PC-9 (cell line): ENCODE measurements around the gene ISG15. TPM values are rescaled to one million over a fixed set of nuclear protein-coding genes. Genes with fewer than 3 reads are reported as not detected.

Source experiments
- BruUV-seq: library from RNA; stranded (reverse); fragments of 400-500 nt; replicated peaks from 2 replicates; lab custom pipeline; 2021; lab: Mats Ljungman, UMichigan
- CTCF ChIA-PET: fragments of 300-600 bp; sonication (Branson Sonifier 250); formaldehyde crosslinking; loops from one replicate; lab custom pipeline; 2022; ENCODE audit warnings: antibody characterized with exemption; lab: Charles Lee
- POLR2A ChIA-PET: fragments of 300-600 bp; sonication (Branson Sonifier 250); formaldehyde crosslinking; loops from one replicate; lab custom pipeline; 2022; ENCODE audit warnings: antibody characterized with exemption; ENCODE audit not compliant: unreplicated experiment; lab: Charles Lee
- DNase-seq, 2 experiments: peaks; one replicate each; pipeline versions ENCODE4 v3.0.0 to v3.0.0-alpha.2; 2015 to 2022; ENCODE audit warnings: mixed read lengths in 1 of 2
- H2AFZ ChIP-seq: fragments of 200-600 bp; sonication (generic); 2 replicates; pipeline ENCODE4 v1.8.1; 2017; ENCODE audit warnings: antibody characterized with exemption
- H3F3A ChIP-seq: fragments of 200-600 bp; sonication (generic); 2 replicates; pipeline ENCODE4 v1.8.1; 2017; ENCODE audit warnings: antibody characterized with exemption, mild to moderate bottlenecking, low read depth; ENCODE audit not compliant: insufficient read depth
- H3K27ac ChIP-seq: fragments of 200-600 bp; sonication (generic); 2 replicates; pipeline ENCODE4 v1.6.1; 2016; ENCODE audit warnings: mixed run types
- H3K27me3 ChIP-seq: fragments of 200-600 bp; sonication (generic); 2 replicates; pipeline ENCODE4 v1.6.1; 2016; ENCODE audit warnings: low read depth, mixed run types; ENCODE audit not compliant: insufficient read depth
- H3K36me3 ChIP-seq: fragments of 200-600 bp; sonication (generic); 2 replicates; pipeline ENCODE4 v1.6.1; 2016; ENCODE audit warnings: low read depth, mixed run types
- H3K4me1 ChIP-seq: fragments of 200-600 bp; sonication (generic); replicated peaks from 2 replicates; pipeline ENCODE4 v1.6.1; 2016; ENCODE audit warnings: mixed run types; ENCODE audit not compliant: insufficient read depth
- H3K4me2 ChIP-seq: fragments of 200-600 bp; sonication (generic); 2 replicates; pipeline ENCODE4 v1.6.1; 2017; ENCODE audit warnings: mixed run types
- H3K4me3 ChIP-seq: fragments of 200-600 bp; sonication (generic); 2 replicates; pipeline ENCODE4 v1.6.1; 2016; ENCODE audit warnings: mixed run types
- H3K79me2 ChIP-seq: fragments of 200-600 bp; sonication (generic); 2 replicates; pipeline ENCODE4 v1.6.1; 2017; ENCODE audit warnings: low read depth, mixed run types
- H3K9me2 ChIP-seq: fragments of 200-600 bp; sonication (generic); 2 replicates; pipeline ENCODE4 v1.8.1; 2017; ENCODE audit warnings: mild to moderate bottlenecking; ENCODE audit not compliant: insufficient read depth
- H3K9me3 ChIP-seq: fragments of 200-600 bp; sonication (generic); 2 replicates; pipeline ENCODE4 v1.8.1; 2016; ENCODE audit warnings: low read depth; ENCODE audit not compliant: insufficient read depth
- H4K20me1 ChIP-seq: fragments of 200-600 bp; sonication (generic); 2 replicates; pipeline ENCODE4 v1.8.1; 2017; ENCODE audit not compliant: insufficient read depth
- EZH2 ChIP-seq: fragments of 200-600 bp; sonication (generic); IDR thresholded peaks from 2 replicates; pipeline ENCODE4 v1.8.0; 2017; ENCODE audit warnings: antibody characterized with exemption, low read depth
- intact Hi-C: fragments of 100-400 bp; cut with micrococcal nuclease; formaldehyde crosslinking; loops from one replicate; pipeline ENCODE4 v1.10.0; 2022; ENCODE audit not compliant: unreplicated experiment
- total RNA-seq: library from RNA; stranded (reverse); gene quantifications from 2 replicates; pipeline ENCODE4 v1.2.3, GENCODE V29; 2021
- TF ChIP-seq, protein P1 (sequence below): fragments of 200-600 bp; sonication (generic); conservative IDR thresholded peaks from 2 replicates; pipeline ENCODE4 v1.6.1; 2017; ENCODE audit warnings: mixed run types, antibody characterized with exemption, mild to moderate bottlenecking, moderate library complexity

ISG15 gene
- total RNA-seq, 1 experiment from 2014 or later, result 20.9 TPM

DNA sequence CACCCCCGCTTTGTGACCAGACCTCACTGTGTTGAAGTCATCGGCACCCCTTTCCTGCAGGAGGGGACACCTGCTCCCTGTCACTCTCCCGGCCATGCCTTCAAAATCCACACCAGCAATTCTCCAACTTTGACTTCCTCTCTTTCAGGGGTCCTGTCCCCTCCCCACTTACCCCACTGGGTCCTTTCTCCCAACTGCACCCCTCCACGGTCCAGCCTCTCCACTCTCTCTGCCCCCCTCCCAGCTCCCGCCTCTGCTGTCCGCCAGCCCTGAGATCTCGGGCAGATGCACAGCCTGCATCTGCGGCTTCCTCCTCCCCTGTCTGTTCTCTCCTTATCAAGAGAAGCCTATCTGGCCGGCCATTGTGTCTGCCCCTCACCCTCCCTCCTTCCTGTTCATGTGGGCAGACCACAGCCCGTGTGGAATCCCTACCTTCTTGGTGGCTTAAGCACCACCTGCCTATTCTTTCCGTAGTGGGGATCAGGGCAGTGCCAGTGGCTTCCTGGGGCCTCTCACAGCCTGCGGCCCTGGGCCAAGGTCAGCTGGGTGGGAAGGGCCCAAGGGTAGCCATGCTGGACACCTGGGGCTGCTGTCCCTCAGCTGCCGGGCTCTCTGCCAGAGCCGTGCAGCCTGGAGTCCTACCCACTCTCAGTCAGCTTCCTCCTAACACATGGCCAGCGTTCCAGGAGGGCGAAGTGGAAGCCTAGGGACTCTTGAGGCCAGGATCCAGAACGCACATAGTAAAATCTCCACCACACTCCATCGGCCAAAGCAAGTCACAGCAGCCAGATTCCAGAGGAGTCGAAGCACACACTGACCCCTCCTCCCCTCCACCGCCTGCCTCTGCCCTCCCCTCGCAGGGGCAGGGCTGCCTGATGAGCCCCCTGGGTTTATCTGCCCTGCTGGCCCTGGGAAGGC is 8.3 kb upstream of the ISG15 start:
- Histone ChIP-seq H3K27ac (no peak overlapping the region), H3K27me3 (no peaks in the 10 kb centered on the region), H3K36me3 (no peaks in the 10 kb centered on the region), H3K79me2 (peaks cover 21% of the 10 kb centered on the region), H3F3A (peaks cover 30% of the 10 kb centered on the region; the same call in 1 of the 2 replicates), H3K4me1 (peaks cover 15% of the 10 kb centered on the region), H3K4me3 (no peak overlapping the region), H4K20me1 (peaks cover 6% of the 10 kb centered on the region; the same call in 1 of the 2 replicates), H3K9me2 (no peaks in the 10 kb centered on the region), H2AFZ (no peak overlapping the region), H3K4me2 (peak overlapping the region; percentile 66; the same call in 1 of the 2 replicates), H3K9me3 (no peaks in the 10 kb centered on the region)
- TF ChIP-seq, protein P1, sequence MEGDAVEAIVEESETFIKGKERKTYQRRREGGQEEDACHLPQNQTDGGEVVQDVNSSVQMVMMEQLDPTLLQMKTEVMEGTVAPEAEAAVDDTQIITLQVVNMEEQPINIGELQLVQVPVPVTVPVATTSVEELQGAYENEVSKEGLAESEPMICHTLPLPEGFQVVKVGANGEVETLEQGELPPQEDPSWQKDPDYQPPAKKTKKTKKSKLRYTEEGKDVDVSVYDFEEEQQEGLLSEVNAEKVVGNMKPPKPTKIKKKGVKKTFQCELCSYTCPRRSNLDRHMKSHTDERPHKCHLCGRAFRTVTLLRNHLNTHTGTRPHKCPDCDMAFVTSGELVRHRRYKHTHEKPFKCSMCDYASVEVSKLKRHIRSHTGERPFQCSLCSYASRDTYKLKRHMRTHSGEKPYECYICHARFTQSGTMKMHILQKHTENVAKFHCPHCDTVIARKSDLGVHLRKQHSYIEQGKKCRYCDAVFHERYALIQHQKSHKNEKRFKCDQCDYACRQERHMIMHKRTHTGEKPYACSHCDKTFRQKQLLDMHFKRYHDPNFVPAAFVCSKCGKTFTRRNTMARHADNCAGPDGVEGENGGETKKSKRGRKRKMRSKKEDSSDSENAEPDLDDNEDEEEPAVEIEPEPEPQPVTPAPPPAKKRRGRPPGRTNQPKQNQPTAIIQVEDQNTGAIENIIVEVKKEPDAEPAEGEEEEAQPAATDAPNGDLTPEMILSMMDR, result no peak
- no peak for TF ChIP-seq EZH2
- peak in 1 of 2 experiments; percentile 84 for DNase-seq
- CTCF ChIA-PET, result no interaction called here
- no TSS peak for BruUV-seq
- POLR2A ChIA-PET, result interaction anchor here (0.6 kb wide), 3 partner anchors 14 to 225 kb away, joined by 3 to 5 read pairs (median 4); no protein-coding TSS in a partner anchor
- intact Hi-C loops, result loop anchor here (5.0 to 10.0 kb wide), 2 partner anchors 67 to 300 kb away; partner anchors contain the start of genes ACAP3, PUSL1 and RNF223

DNA sequence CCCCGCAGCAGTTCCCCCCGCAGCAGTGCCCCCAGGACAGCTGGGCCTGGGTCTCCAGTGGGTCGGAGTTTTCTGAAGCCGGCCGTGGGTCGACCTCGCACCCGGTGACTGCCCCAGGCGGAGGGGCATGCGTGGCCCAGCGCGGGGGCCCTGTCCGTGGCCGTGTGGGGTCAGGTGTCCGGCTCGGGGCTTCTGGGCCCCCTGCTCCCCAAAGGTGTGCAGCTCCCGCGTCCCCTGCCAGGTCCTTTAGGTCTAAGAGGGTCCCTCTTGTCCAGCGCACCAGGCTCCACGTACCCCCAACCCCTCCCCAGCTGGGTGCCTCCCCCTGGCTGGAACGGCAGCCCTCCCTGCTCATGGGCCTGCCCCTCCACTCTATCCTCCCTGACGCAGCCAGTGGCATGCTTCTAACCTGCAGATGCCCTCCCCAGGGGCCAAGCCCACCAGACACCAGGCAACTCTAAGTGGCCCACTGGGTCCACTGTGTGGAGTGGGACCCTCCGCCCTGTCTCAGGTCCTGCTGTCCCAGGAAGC is 7.5 kb upstream of the ISG15 start:
- intact Hi-C loops, result loop anchor here (10.0 kb wide), 1 partner anchor 299 kb away; the partner anchor contains the start of genes ACAP3 and PUSL1
- Histone ChIP-seq H4K20me1 (peaks cover 6% of the 10 kb centered on the region; the same call in 1 of the 2 replicates), H2AFZ (no peak overlapping the region), H3K9me2 (no peaks in the 10 kb centered on the region), H3K4me3 (peak overlapping the region; percentile 23; the same call in 1 of the 2 replicates), H3K4me1 (peaks cover 15% of the 10 kb centered on the region), H3F3A (peaks cover 26% of the 10 kb centered on the region; the same call in 1 of the 2 replicates), H3K9me3 (no peaks in the 10 kb centered on the region), H3K27ac (peak overlapping the region; percentile 48), H3K79me2 (peaks cover 20% of the 10 kb centered on the region), H3K36me3 (no peaks in the 10 kb centered on the region), H3K4me2 (peak overlapping the region; percentile 66), H3K27me3 (no peaks in the 10 kb centered on the region)
- ChIA-PET CTCF (no interaction called here), POLR2A (interaction anchor here (0.6 kb wide), 1 partner anchor 58 kb away, joined by 12 read pairs; no protein-coding TSS in a partner anchor)
- TF ChIP-seq, protein P1, result no peak
- BruUV-seq, result no TSS peak
- DNase-seq, result no peak
